GM12878 (cell line): ENCODE results near the gene CDH4.

Experiments
- CTCF ChIP-seq, 3 experiments: IDR thresholded peaks in 2 of 3; conservative IDR thresholded peaks in 1 of 3; 2 replicates each; pipeline ENCODE4 v1.5.1; 2011; ENCODE audit warnings: low read depth in 3 of 3, low read length in 3 of 3, mild to moderate bottlenecking in 3 of 3, control low read depth in 2 of 3, moderate library complexity in 2 of 3, inconsistent platforms in 1 of 3, mixed read lengths in 1 of 3; ENCODE audit not compliant: control insufficient read depth in 2 of 3, insufficient read depth in 1 of 3; ENCODE audit errors: extremely low read depth in 1 of 3
- JUND ChIP-seq: IDR thresholded peaks from 2 replicates; pipeline ENCODE4 v1.6.1; 2012; ENCODE audit warnings: low read depth, mild to moderate bottlenecking, low read length, improper control_type of control experiment, moderate library complexity
- POLR2A ChIP-seq: IDR thresholded peaks from 2 replicates; pipeline ENCODE4 v1.6.1; 2011; ENCODE audit warnings: low read depth, mild to moderate bottlenecking, low read length
- POLR2AphosphoS5 ChIP-seq: IDR thresholded peaks from 2 replicates; pipeline ENCODE4 v1.6.1; 2011; ENCODE audit warnings: mild to moderate bottlenecking, low read length, inconsistent platforms
- RELA ChIP-seq: fragments of 450-650 bp; IDR thresholded peaks from 2 replicates; pipeline ENCODE4 v1.8.0; 2014; ENCODE audit warnings: borderline replicate concordance; ENCODE audit not compliant: partially characterized antibody
- SREBF2 ChIP-seq: IDR thresholded peaks from 2 replicates; pipeline ENCODE4 v1.6.1; 2012; ENCODE audit warnings: mild to moderate bottlenecking, low read length
- TCF12 ChIP-seq: IDR thresholded peaks from 2 replicates; pipeline ENCODE4 v1.6.1; 2011; ENCODE audit warnings: low read depth, mild to moderate bottlenecking, low read length
- USF2 ChIP-seq: IDR thresholded peaks from 2 replicates; pipeline ENCODE4 v1.6.1; 2011; ENCODE audit warnings: low read depth, low read length, improper control_type of control experiment, borderline replicate concordance
- YY1 ChIP-seq: IDR thresholded peaks from 2 replicates; pipeline ENCODE4 v1.6.1; 2011; ENCODE audit warnings: low read depth, mild to moderate bottlenecking, low read length
- ZBTB11 ChIP-seq: fragments of 450-650 bp; formaldehyde crosslinking; IDR thresholded peaks from 2 replicates; pipeline ENCODE4 v1.5.0; 2022; ENCODE audit warnings: mild to moderate bottlenecking, missing genetic modification characterization

- no peak for TF ChIP-seq YY1
- TF ChIP-seq JUND: no peak
- TF ChIP-seq CTCF (IDR thresholded peaks at IDR 0.05 in 2 of 3, conservative IDR thresholded peaks at IDR 0.05 in 1 of 3; ENCODE audit: control insufficient read depth in 2 of 3, extremely low read depth in 1 of 3, insufficient read depth in 1 of 3, low read depth in 3 of 3, low read length in 3 of 3): no peak
- TF ChIP-seq POLR2AphosphoS5: no peak
- no peak for TF ChIP-seq USF2
- TF ChIP-seq RELA: no peak
- no peak for TF ChIP-seq SREBF2
- no peak for TF ChIP-seq POLR2A
- TF ChIP-seq ZBTB11 (CRISPR knock-in tag): no peak
- no peak for TF ChIP-seq TCF12
These were observed 100.5 kb downstream of the CDH4 start for GRCh38 chr20:61352346-61353260.
